Measurements from ENCODE around the gene OFD1.
A peak's percentile ranks its signal among the peaks of the same experiment; 100 is the strongest.

Gene OFD1

GRCh38 chrX:13759152-13759718, 24.7 kb downstream of the OFD1 start:
- no peak for TF ChIP-seq EGR1 (IDR thresholded peaks at IDR 0.05)
- TF ChIP-seq CREB1 (IDR thresholded peaks at IDR 0.05; ENCODE audit: low read depth), result no peak
- peak; percentile 68; the same call in 1 of the 2 replicates for TF ChIP-seq CEBPB (IDR thresholded peaks at IDR 0.05)
- TF ChIP-seq TAF1 (IDR thresholded peaks at IDR 0.05; ENCODE audit: low read depth), result no peak
- no peak for TF ChIP-seq REST (IDR thresholded peaks at IDR 0.05; ENCODE audit: low read depth)
- TF ChIP-seq RAD21 (IDR thresholded peaks at IDR 0.05; ENCODE audit: low read depth), result no peak
- TF ChIP-seq USF1 (IDR thresholded peaks at IDR 0.05), result no peak
- TF ChIP-seq TEAD4 (IDR thresholded peaks at IDR 0.05), result no peak

GRCh38 chrX:13760426-13760825, 25.9 kb downstream of the OFD1 start:
- TF ChIP-seq EGR1 (IDR thresholded peaks at IDR 0.05) (no peak), USF1 (IDR thresholded peaks at IDR 0.05) (no peak), TAF1 (IDR thresholded peaks at IDR 0.05; ENCODE audit: low read depth) (no peak), CREB1 (IDR thresholded peaks at IDR 0.05; ENCODE audit: low read depth) (no peak), CEBPB (IDR thresholded peaks at IDR 0.05) (no peak), FOXM1 (IDR thresholded peaks at IDR 0.05; ENCODE audit: borderline replicate concordance, low read depth) (no peak), YY1 (IDR thresholded peaks at IDR 0.05; ENCODE audit: low read depth) (no peak)

GRCh38 chrX:13761606-13762414, 27.3 kb downstream of the OFD1 start:
- no peak for TF ChIP-seq USF1 (IDR thresholded peaks at IDR 0.05)

- TF ChIP-seq EP300 (IDR thresholded peaks at IDR 0.05; ENCODE audit: borderline replicate concordance) (no peak), TAF1 (IDR thresholded peaks at IDR 0.05; ENCODE audit: low read depth) (no peak)
Observed at GRCh38 chrX:13763489-13763888, 28.9 kb downstream of the OFD1 start.

- TF ChIP-seq REST (IDR thresholded peaks at IDR 0.05; ENCODE audit: low read depth), result no peak
- TF ChIP-seq FOXM1 (IDR thresholded peaks at IDR 0.05; ENCODE audit: borderline replicate concordance, low read depth), result no peak
- TF ChIP-seq CEBPB (IDR thresholded peaks at IDR 0.05), result no peak
- TF ChIP-seq MAX (IDR thresholded peaks at IDR 0.05), result no peak
- TF ChIP-seq EGR1 (IDR thresholded peaks at IDR 0.05), result no peak
- no peak for TF ChIP-seq YY1 (IDR thresholded peaks at IDR 0.05; ENCODE audit: low read depth)
- TF ChIP-seq NFIC (IDR thresholded peaks at IDR 0.05), result no peak
- no peak for TF ChIP-seq EP300 (IDR thresholded peaks at IDR 0.05; ENCODE audit: borderline replicate concordance)
- no peak for TF ChIP-seq TCF12 (IDR thresholded peaks at IDR 0.05; ENCODE audit: low read depth)
- no peak for TF ChIP-seq RAD21 (IDR thresholded peaks at IDR 0.05; ENCODE audit: low read depth)
- no peak for TF ChIP-seq CREB1 (IDR thresholded peaks at IDR 0.05; ENCODE audit: low read depth)
- no peak for TF ChIP-seq TAF1 (IDR thresholded peaks at IDR 0.05; ENCODE audit: low read depth)
- no peak for TF ChIP-seq USF1 (IDR thresholded peaks at IDR 0.05)
- TF ChIP-seq TEAD4 (IDR thresholded peaks at IDR 0.05), result no peak
- no peak for TF ChIP-seq ZBTB7A (IDR thresholded peaks at IDR 0.05; ENCODE audit: low read depth)
Observed at GRCh38 chrX:13764281-13764680, 29.7 kb downstream of the OFD1 start.

- no peak for TF ChIP-seq MAX (IDR thresholded peaks at IDR 0.05)
Observed at GRCh38 chrX:13764765-13765164, 30.2 kb downstream of the OFD1 start.
